ENCODE measurements around the gene CEP162. TPM values are rescaled to one million over a fixed set of nuclear protein-coding genes. Genes with fewer than 3 reads are reported as not detected.

The CEP162 gene
- total RNA-seq, 1 donor from 2014 or later = 15.7 TPM

Other genes starting within 250 kb of the CEP162 start
- 5.1 TPM for gene MRAP2, start 193.9 kb downstream of the CEP162 start, total RNA-seq (ENCODE audit: unreplicated experiment)